HG02678 (cell line): ENCODE results near the gene SH3PXD2A.

Source experiments
- ATAC-seq: cut with Tn5 transposase; IDR thresholded peaks from one replicate; pipeline ENCODE4 v1.9.1; 2021; ENCODE audit warnings: mild to moderate bottlenecking, moderate library complexity; ENCODE audit not compliant: unreplicated experiment

Gene SH3PXD2A

GRCh38 chr10:103727991-103728689, 127.2 kb downstream of the SH3PXD2A start:
- no peak for ATAC-seq

GRCh38 chr10:103727546-103727963, 127.8 kb downstream of the SH3PXD2A start:
- no peak for ATAC-seq

- no peak for ATAC-seq
Measured at GRCh38 chr10:103726637-103727036, 128.7 kb downstream of the SH3PXD2A start.

GRCh38 chr10:103725242-103725641, 130.1 kb downstream of the SH3PXD2A start:
- ATAC-seq: no peak

- no peak for ATAC-seq
Measured at GRCh38 chr10:103724771-103725170, 130.6 kb downstream of the SH3PXD2A start.

GRCh38 chr10:103724074-103724473, 131.3 kb downstream of the SH3PXD2A start:
- ATAC-seq: no peak

GRCh38 chr10:103723557-103723956, 131.8 kb downstream of the SH3PXD2A start:
- no peak for ATAC-seq

GRCh38 chr10:103722632-103723031, 132.7 kb downstream of the SH3PXD2A start:
- no peak for ATAC-seq

GRCh38 chr10:103720964-103721335, 134.4 kb downstream of the SH3PXD2A start:
- ATAC-seq: no peak

GRCh38 chr10:103720328-103720963, 134.9 kb downstream of the SH3PXD2A start:
- ATAC-seq: no peak

- ATAC-seq: no peak
Measured at GRCh38 chr10:103719036-103719435, 136.3 kb downstream of the SH3PXD2A start.

- ATAC-seq: no peak
Measured at GRCh38 chr10:103718247-103718620, 137.1 kb downstream of the SH3PXD2A start.

GRCh38 chr10:103717341-103718246, 137.8 kb downstream of the SH3PXD2A start:
- ATAC-seq: no peak

GRCh38 chr10:103716206-103717160, 138.9 kb downstream of the SH3PXD2A start:
- no peak for ATAC-seq

GRCh38 chr10:103715430-103715829, 139.9 kb downstream of the SH3PXD2A start:
- no peak for ATAC-seq

GRCh38 chr10:103714232-103714891, 141.0 kb downstream of the SH3PXD2A start:
- ATAC-seq: no peak

GRCh38 chr10:103713676-103714075, 141.7 kb downstream of the SH3PXD2A start:
- ATAC-seq: no peak

GRCh38 chr10:103712898-103713498, 142.4 kb downstream of the SH3PXD2A start:
- peak; percentile 69 for ATAC-seq

GRCh38 chr10:103712146-103712545, 143.2 kb downstream of the SH3PXD2A start:
- ATAC-seq: no peak
